ENCODE measurements around the gene FANCC. TPM values are rescaled to one million over a fixed set of nuclear protein-coding genes. Genes with fewer than 3 reads are reported as not detected.

The FANCC gene
- total RNA-seq, 1 experiment from 2014 or later = 44.7 TPM

- TF ChIP-seq CTCF (conservative IDR thresholded peaks at IDR 0.05) = no peak
- TF ChIP-seq EZH2 (IDR thresholded peaks at IDR 0.05; ENCODE audit: low read depth) = no peak
- Histone ChIP-seq H3K79me2 (ENCODE audit: low read depth) (no peaks in the 10 kb centered on the region), H3K9me2 (ENCODE audit: insufficient read depth) (no peaks in the 10 kb centered on the region), H3K9me3 (ENCODE audit: insufficient read depth, low read depth) (no peaks in the 10 kb centered on the region), H3K4me2 (no peak overlapping the region), H3K4me1 (replicated peaks; ENCODE audit: insufficient read depth) (no peaks in the 10 kb centered on the region), H2AFZ (no peak overlapping the region), H3F3A (ENCODE audit: insufficient read depth, low read depth) (no peaks in the 10 kb centered on the region), H4K20me1 (ENCODE audit: insufficient read depth) (no peaks in the 10 kb centered on the region), H3K4me3 (no peak overlapping the region), H3K27me3 (ENCODE audit: insufficient read depth, low read depth) (no peaks in the 10 kb centered on the region), H3K27ac (no peak overlapping the region), H3K36me3 (ENCODE audit: low read depth) (no peaks in the 10 kb centered on the region)
- no peak for DNase-seq
- intact Hi-C loops (cut with micrococcal nuclease; ENCODE audit: unreplicated experiment) = no loop called here
- no TSS peak for BruUV-seq (replicated peaks)
- POLR2A ChIA-PET (ENCODE audit: unreplicated experiment) = interaction anchor here (0.6 kb wide), 1 partner anchor 1874 kb away, joined by 6 read pairs; no protein-coding TSS in a partner anchor
- CTCF ChIA-PET = interaction anchor here (2.0 kb wide), 1 partner anchor 13 kb away, joined by 5 read pairs; no protein-coding TSS in a partner anchor
Observed at GRCh38 chr9:95155220-95155619, 162.3 kb downstream of the FANCC start.

GRCh38 chr9:95150903-95151302 lies 166.6 kb downstream of the FANCC start:
- no TSS peak for BruUV-seq (replicated peaks)
- H3K36me3 ChIP-seq (ENCODE audit: low read depth) = no peaks in the 10 kb centered on the region
- CTCF ChIA-PET = interaction anchor here (0.6 to 0.7 kb wide), 2 partner anchors 18 to 1188 kb away, joined by 3 read pairs; no protein-coding TSS in a partner anchor

GRCh38 chr9:95148208-95148520 lies 169.3 kb downstream of the FANCC start:
- Histone ChIP-seq H3K4me2 (no peak overlapping the region), H3K27ac (no peak overlapping the region), H3K36me3 (ENCODE audit: low read depth) (no peaks in the 10 kb centered on the region; the same call in 1 of the 2 replicates), H3F3A (ENCODE audit: insufficient read depth, low read depth) (no peaks in the 10 kb centered on the region), H3K79me2 (ENCODE audit: low read depth) (no peaks in the 10 kb centered on the region), H3K4me3 (no peak overlapping the region), H3K9me2 (ENCODE audit: insufficient read depth) (no peaks in the 10 kb centered on the region), H3K27me3 (ENCODE audit: insufficient read depth, low read depth) (no peaks in the 10 kb centered on the region), H3K4me1 (replicated peaks; ENCODE audit: insufficient read depth) (no peaks in the 10 kb centered on the region), H3K9me3 (ENCODE audit: insufficient read depth, low read depth) (no peaks in the 10 kb centered on the region), H2AFZ (no peak overlapping the region), H4K20me1 (ENCODE audit: insufficient read depth) (no peaks in the 10 kb centered on the region)
- DNase-seq = no peak
- BruUV-seq (replicated peaks) = no TSS peak
- ChIA-PET CTCF (no interaction called here), POLR2A (ENCODE audit: unreplicated experiment) (no interaction called here)
- TF ChIP-seq CTCF (conservative IDR thresholded peaks at IDR 0.05) (no peak), EZH2 (IDR thresholded peaks at IDR 0.05; ENCODE audit: low read depth) (no peak)
- intact Hi-C loops (cut with micrococcal nuclease; ENCODE audit: unreplicated experiment) = no loop called here

More at GRCh38 chr9:95150903-95151302, 166.6 kb downstream of the FANCC start:
- no peaks in the 10 kb centered on the region for H3K9me3 ChIP-seq (ENCODE audit: insufficient read depth, low read depth)
- POLR2A ChIA-PET (ENCODE audit: unreplicated experiment) = interaction anchor here (0.8 kb wide), 1 partner anchor 565 kb away, joined by 4 read pairs; no protein-coding TSS in a partner anchor
- no peak for DNase-seq
- no peaks in the 10 kb centered on the region for H3K79me2 ChIP-seq (ENCODE audit: low read depth)
- H3F3A ChIP-seq (ENCODE audit: insufficient read depth, low read depth) = no peaks in the 10 kb centered on the region
- no peak overlapping the region for H3K4me3 ChIP-seq
- no peak overlapping the region for H3K27ac ChIP-seq
- intact Hi-C loops (cut with micrococcal nuclease; ENCODE audit: unreplicated experiment) = no loop called here
- no peaks in the 10 kb centered on the region for H3K9me2 ChIP-seq (ENCODE audit: insufficient read depth)
- H3K4me1 ChIP-seq (replicated peaks; ENCODE audit: insufficient read depth) = no peaks in the 10 kb centered on the region
- H2AFZ ChIP-seq = no peak overlapping the region
- no peak for TF ChIP-seq EZH2 (IDR thresholded peaks at IDR 0.05; ENCODE audit: low read depth)
- TF ChIP-seq CTCF (conservative IDR thresholded peaks at IDR 0.05) = no peak
- H3K27me3 ChIP-seq (ENCODE audit: insufficient read depth, low read depth) = no peaks in the 10 kb centered on the region
- no peaks in the 10 kb centered on the region for H4K20me1 ChIP-seq (ENCODE audit: insufficient read depth)
- H3K4me2 ChIP-seq = no peak overlapping the region
